ENCODE measurements around the gene OSBPL3.

OSBPL3 gene

GRCh38 chr7:24917510-24918239 lies 62.3 kb downstream of the OSBPL3 start:
- H3K4me3 ChIP-seq (ENCODE audit: low read depth, low read length): no peak overlapping the region
- TF ChIP-seq CTCF (IDR thresholded peaks at IDR 0.05; ENCODE audit: low read depth, low read length): no peak

- H3K4me3 ChIP-seq (ENCODE audit: low read depth, low read length): no peak overlapping the region
- TF ChIP-seq CTCF (IDR thresholded peaks at IDR 0.05; ENCODE audit: low read depth, low read length): no peak
Observed at GRCh38 chr7:24916463-24917040, 63.4 kb downstream of the OSBPL3 start.

- no peak overlapping the region for H3K4me3 ChIP-seq (ENCODE audit: low read depth, low read length)
- no peak for TF ChIP-seq CTCF (IDR thresholded peaks at IDR 0.05; ENCODE audit: low read depth, low read length)
Observed at GRCh38 chr7:24914465-24914859, 65.5 kb downstream of the OSBPL3 start.

GRCh38 chr7:24913801-24914464 lies 66.0 kb downstream of the OSBPL3 start:
- TF ChIP-seq CTCF (IDR thresholded peaks at IDR 0.05; ENCODE audit: low read depth, low read length): no peak
- H3K4me3 ChIP-seq (ENCODE audit: low read depth, low read length): no peak overlapping the region

GRCh38 chr7:24912874-24913514 lies 67.0 kb downstream of the OSBPL3 start:
- H3K4me3 ChIP-seq (ENCODE audit: low read depth, low read length): no peak overlapping the region
- no peak for TF ChIP-seq CTCF (IDR thresholded peaks at IDR 0.05; ENCODE audit: low read depth, low read length)

GRCh38 chr7:24912424-24912823 lies 67.6 kb downstream of the OSBPL3 start:
- H3K4me3 ChIP-seq (ENCODE audit: low read depth, low read length): no peak overlapping the region
- TF ChIP-seq CTCF (IDR thresholded peaks at IDR 0.05; ENCODE audit: low read depth, low read length): no peak

GRCh38 chr7:24911213-24911603 lies 68.8 kb downstream of the OSBPL3 start:
- H3K4me3 ChIP-seq (ENCODE audit: low read depth, low read length): no peak overlapping the region
- TF ChIP-seq CTCF (IDR thresholded peaks at IDR 0.05; ENCODE audit: low read depth, low read length): no peak
